Urinary bladder (tissue), 4 donors: Measurements from ENCODE around the gene SF3B6. TPM values are rescaled to one million over a fixed set of nuclear protein-coding genes. Genes with fewer than 3 reads are reported as not detected.
"Not testable (repeated sequence)": the region's sequence is repeated elsewhere in the genome, so short reads cannot be mapped to it uniquely, and the experiment has no call there.

Experiments used
- DNase-seq: peaks from one replicate; pipeline ENCODE4 v3.0.0-alpha.2; 2015; ENCODE audit errors: extremely low spot score
- H3K27ac ChIP-seq: one replicate; pipeline ENCODE4 v1.5.1; 2013; ENCODE audit warnings: low read depth, mild to moderate bottlenecking, moderate library complexity
- H3K36me3 ChIP-seq: one replicate; pipeline ENCODE4 v1.6.1; 2013; ENCODE audit warnings: mild to moderate bottlenecking, moderate library complexity; ENCODE audit not compliant: insufficient read depth
- H3K4me1 ChIP-seq: one replicate; pipeline ENCODE4 v1.6.1; 2013; ENCODE audit warnings: mild to moderate bottlenecking, moderate library complexity; ENCODE audit not compliant: insufficient read depth
- H3K4me3 ChIP-seq: one replicate; pipeline ENCODE4 v1.5.1; 2013; ENCODE audit warnings: low read depth, low read length
- WGBS: extraction: QIAGEN DNeasy Blood & Tissue Kit; methylation state at CpG from one replicate; pipeline ENCODE4 v1.1.7; 2013; 5-methylcytosine and 5-hydroxymethylcytosine counted together
- polyA plus RNA-seq: library from polyadenylated mRNA; stranded (reverse); fragments of 200-250 nt; gene quantifications from one replicate; pipeline ENCODE4 v1.2.3, GENCODE V29; 2013
- total RNA-seq: library from RNA; depleted of rRNA; stranded (reverse); fragments of >200 nt; gene quantifications from one replicate; pipeline ENCODE4 v1.2.3, GENCODE V29; 2014
- donor health status: healthy with polysubstance abuse.
- donor health status: healthy.

SF3B6 gene
- total and polyA plus RNA-seq, 2 donors: 121 to 139 TPM

- no peak for DNase-seq
- Histone ChIP-seq H3K27ac (no peak overlapping the region), H3K4me1 (no peaks in the 10 kb centered on the region), H3K36me3 (no peaks in the 10 kb centered on the region), H3K4me3 (no peak overlapping the region)
Observed at GRCh38 chr2:24106786-24107185, 30.7 kb upstream of the SF3B6 start.

- no peak overlapping the region for H3K4me3 ChIP-seq
- no peak for DNase-seq
- 48% methylated on average over 2 of the region's 2 CpGs for WGBS
- no peaks in the 10 kb centered on the region for H3K36me3 ChIP-seq
- no peaks in the 10 kb centered on the region for H3K4me1 ChIP-seq
- H3K27ac ChIP-seq: no peak overlapping the region
Observed at GRCh38 chr2:24105816-24106215, 29.7 kb upstream of the SF3B6 start.

- no peak for DNase-seq
- no peak overlapping the region for H3K27ac ChIP-seq
- no peak overlapping the region for H3K4me3 ChIP-seq
- H3K4me1 ChIP-seq: no peaks in the 10 kb centered on the region
- H3K36me3 ChIP-seq: no peaks in the 10 kb centered on the region
- 66% methylated on average over 4 of the region's 4 CpGs for WGBS
Observed at GRCh38 chr2:24104906-24105305, 28.8 kb upstream of the SF3B6 start.

- Histone ChIP-seq H3K4me1 (no peaks in the 10 kb centered on the region), H3K27ac (no peak overlapping the region), H3K4me3 (no peak overlapping the region), H3K36me3 (no peaks in the 10 kb centered on the region)
- 94% methylated on average over 8 of the region's 8 CpGs for WGBS
- DNase-seq: no peak
Observed at GRCh38 chr2:24104110-24104650, 28.1 kb upstream of the SF3B6 start.

GRCh38 chr2:24102677-24103076 lies 26.6 kb upstream of the SF3B6 start:
- Histone ChIP-seq H3K4me1 (no peaks in the 10 kb centered on the region), H3K4me3 (no peak overlapping the region), H3K36me3 (no peaks in the 10 kb centered on the region), H3K27ac (no peak overlapping the region)
- DNase-seq: no peak
- 82% methylated on average over 1 of the region's 1 CpG for WGBS

GRCh38 chr2:24101992-24102391 lies 25.9 kb upstream of the SF3B6 start:
- no peak overlapping the region for H3K4me3 ChIP-seq
- no peaks in the 10 kb centered on the region for H3K4me1 ChIP-seq
- DNase-seq: no peak
- 73% methylated on average over 2 of the region's 2 CpGs for WGBS
- no peak overlapping the region for H3K27ac ChIP-seq
- H3K36me3 ChIP-seq: no peaks in the 10 kb centered on the region

GRCh38 chr2:24100732-24101131 lies 24.6 kb upstream of the SF3B6 start:
- DNase-seq, H3K4me1 ChIP-seq, H3K27ac ChIP-seq, H3K4me3 ChIP-seq, H3K36me3 ChIP-seq: not testable (repeated sequence)
- WGBS: 93% methylated on average over 2 of the region's 2 CpGs

GRCh38 chr2:24095171-24095677 lies 19.1 kb upstream of the SF3B6 start:
- H3K27ac ChIP-seq, H3K4me3 ChIP-seq, DNase-seq, H3K36me3 ChIP-seq, H3K4me1 ChIP-seq: not testable (repeated sequence)
- WGBS: 67% methylated on average over 17 of the region's 17 CpGs

GRCh38 chr2:24093270-24093669 lies 17.1 kb upstream of the SF3B6 start:
- WGBS: over 99% methylated on average over 5 of the region's 5 CpGs
- not testable (repeated sequence) for H3K4me3 ChIP-seq, H3K36me3 ChIP-seq, DNase-seq, H3K4me1 ChIP-seq, H3K27ac ChIP-seq

- 69% methylated on average over 2 of the region's 2 CpGs for WGBS
- no peaks in the 10 kb centered on the region for H3K4me1 ChIP-seq
- no peak overlapping the region for H3K27ac ChIP-seq
Observed at GRCh38 chr2:24088821-24089359, 12.8 kb upstream of the SF3B6 start.

GRCh38 chr2:24087032-24087431 lies 10.9 kb upstream of the SF3B6 start:
- Histone ChIP-seq H3K4me1 (no peaks in the 10 kb centered on the region), H3K4me3 (no peak overlapping the region), H3K36me3 (no peaks in the 10 kb centered on the region), H3K27ac (no peak overlapping the region)
- WGBS: 79% methylated on average over 3 of the region's 3 CpGs
- DNase-seq: no peak

More at GRCh38 chr2:24088821-24089359, 12.8 kb upstream of the SF3B6 start:
- Histone ChIP-seq H3K36me3 (no peaks in the 10 kb centered on the region), H3K4me3 (no peak overlapping the region)
- no peak for DNase-seq

GRCh38 chr2:24086241-24086640 lies 10.1 kb upstream of the SF3B6 start:
- no peak overlapping the region for H3K27ac ChIP-seq
- H3K36me3 ChIP-seq: no peaks in the 10 kb centered on the region
- DNase-seq: no peak
- H3K4me1 ChIP-seq: no peaks in the 10 kb centered on the region
- WGBS: 98% methylated on average over 1 of the region's 1 CpG
- H3K4me3 ChIP-seq: no peak overlapping the region

GRCh38 chr2:24085200-24085489 lies 9.0 kb upstream of the SF3B6 start:
- H3K4me3 ChIP-seq: peak overlapping the region; percentile 33
- H3K27ac ChIP-seq: peak overlapping the region; percentile 76
- DNase-seq: no peak
- no peaks in the 10 kb centered on the region for H3K4me1 ChIP-seq
- WGBS: 10% methylated on average over 11 of the region's 11 CpGs
- no peaks in the 10 kb centered on the region for H3K36me3 ChIP-seq

- no peaks in the 10 kb centered on the region for H3K4me1 ChIP-seq
- H3K36me3 ChIP-seq: no peaks in the 10 kb centered on the region
- H3K27ac ChIP-seq: peak within 1 kb of the TSS; percentile 76
- H3K4me3 ChIP-seq: peak within 1 kb of the TSS; percentile 33
- DNase-seq: peak; percentile 78
- WGBS: under 1% methylated on average over 44 of the region's 44 CpGs
Observed at GRCh38 chr2:24084386-24085199, 8.5 kb upstream of the SF3B6 start, which contains the start of gene TP53I3. Gene TP53I3 (minus strand): TSS chr2:24084834. CDS start chr2:24084326, 508 bp downstream.
